ENCODE data around the gene TST.

GRCh38 chr22:36985211-36985889 lies 33.9 kb downstream of the TST start:
- TF ChIP-seq MXI1 (IDR thresholded peaks at IDR 0.05; ENCODE audit: low read depth, low read length) (no peak), CTCF (IDR thresholded peaks at IDR 0.05) (no peak), REST (IDR thresholded peaks at IDR 0.05; ENCODE audit: low read depth, low read length) (no peak), USF1 (IDR thresholded peaks at IDR 0.05; ENCODE audit: borderline replicate concordance, low read depth) (no peak), POLR2AphosphoS5 (IDR thresholded peaks at IDR 0.05; ENCODE audit: low read depth, low read length) (no peak), RCOR1 (IDR thresholded peaks at IDR 0.05; ENCODE audit: low read length) (no peak), NFIC (IDR thresholded peaks at IDR 0.05; ENCODE audit: borderline replicate concordance) (no peak), GABPA (IDR thresholded peaks at IDR 0.05; ENCODE audit: low read depth) (no peak), MAX (IDR thresholded peaks at IDR 0.05; ENCODE audit: low read depth) (no peak), FOXJ3 (CRISPR knock-in tag; IDR thresholded peaks at IDR 0.05) (no peak), EZH2phosphoT487 (IDR thresholded peaks at IDR 0.05; ENCODE audit: borderline replicate concordance, low read depth) (no peak), RAD21 (IDR thresholded peaks at IDR 0.05; ENCODE audit: low read length) (no peak)

Data from SK-N-SH (cell line).